ENCODE data around the gene IL17C.

IL17C gene

DNA sequence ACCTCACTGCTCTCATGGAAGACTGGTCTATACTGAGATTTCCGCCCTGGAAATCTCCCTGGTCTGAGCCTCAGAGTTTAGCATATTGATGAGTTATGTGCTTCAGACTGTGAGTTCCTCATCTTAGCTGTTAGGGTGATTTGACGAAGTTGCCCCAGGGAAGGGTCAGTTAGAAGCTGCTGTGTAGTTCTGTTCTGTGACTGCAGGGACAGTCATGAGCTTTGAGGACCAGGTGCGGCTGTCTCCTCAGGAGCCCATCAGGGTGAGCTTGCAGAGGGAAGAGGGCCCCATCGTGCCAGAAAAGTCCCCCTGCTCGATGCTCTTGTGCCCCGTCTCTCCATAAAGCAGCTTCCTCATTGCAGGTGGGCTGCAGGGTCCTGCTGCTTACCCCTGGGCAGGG lies 28.3 kb upstream of the IL17C start:
- DNase-seq, result no peak

DNA sequence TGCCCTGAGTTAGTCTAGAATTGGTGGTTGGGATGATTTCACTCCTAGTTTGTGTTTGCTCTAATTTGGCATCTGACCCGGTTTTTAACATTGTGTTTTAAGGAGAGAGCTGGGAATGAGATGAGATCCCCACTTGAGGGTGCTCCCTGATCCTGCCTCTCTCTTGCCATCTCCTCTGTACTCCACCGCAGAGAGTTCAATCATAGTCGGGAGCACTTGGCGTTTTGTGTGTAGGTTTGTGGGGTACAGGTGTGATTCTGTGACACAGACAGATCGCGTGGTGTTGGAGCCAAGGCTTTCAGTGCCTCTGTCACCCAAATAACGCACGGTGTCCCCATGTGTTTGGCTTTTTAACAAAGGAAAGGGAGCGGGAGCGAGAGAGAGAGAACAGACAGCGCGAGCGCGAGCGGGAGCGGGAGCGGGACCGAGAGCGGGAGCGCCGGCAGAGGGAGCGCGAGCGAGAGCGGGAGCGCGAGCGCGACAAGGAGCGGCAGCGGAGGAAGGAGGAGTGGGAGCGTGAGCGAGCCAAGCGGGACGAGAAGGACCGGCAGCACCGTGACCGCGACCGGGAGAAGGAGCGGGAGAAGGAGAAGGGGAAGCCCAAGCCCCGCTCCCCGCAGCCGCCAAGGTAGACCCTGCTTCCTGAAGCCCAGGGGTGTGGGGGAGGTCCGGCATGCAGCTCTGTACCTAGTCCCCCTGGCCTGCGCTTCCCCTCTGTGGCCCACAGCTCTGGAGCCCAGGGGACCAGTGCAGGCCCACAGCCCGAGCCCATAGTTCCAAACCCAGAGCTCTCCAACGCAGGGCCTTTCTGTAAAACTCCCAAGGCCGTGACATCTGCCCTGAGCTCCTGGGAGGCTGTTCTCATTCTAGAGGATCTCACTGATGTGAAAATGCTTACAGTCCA lies 27.2 kb upstream of the IL17C start:
- no peak for DNase-seq

DNA sequence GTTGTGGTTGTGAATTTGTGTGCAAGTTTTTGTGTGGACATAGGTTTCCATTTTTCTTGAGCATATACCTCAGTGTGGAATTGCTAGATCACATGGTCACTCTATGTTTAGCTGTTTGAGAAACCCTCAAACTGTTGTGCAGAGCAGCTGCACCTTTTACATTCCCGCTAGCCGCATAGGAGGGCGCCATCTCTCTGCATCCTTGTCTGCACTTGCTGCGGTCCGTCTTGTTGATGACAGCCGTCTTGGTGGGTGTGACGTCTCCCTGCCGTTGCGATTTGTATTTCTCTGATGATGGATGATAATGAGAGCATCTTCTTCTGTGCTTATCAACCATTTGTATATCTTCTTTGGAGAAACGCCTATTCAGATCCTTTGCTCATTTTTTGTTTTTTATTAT lies 25.1 kb upstream of the IL17C start:
- no peak for DNase-seq

DNA sequence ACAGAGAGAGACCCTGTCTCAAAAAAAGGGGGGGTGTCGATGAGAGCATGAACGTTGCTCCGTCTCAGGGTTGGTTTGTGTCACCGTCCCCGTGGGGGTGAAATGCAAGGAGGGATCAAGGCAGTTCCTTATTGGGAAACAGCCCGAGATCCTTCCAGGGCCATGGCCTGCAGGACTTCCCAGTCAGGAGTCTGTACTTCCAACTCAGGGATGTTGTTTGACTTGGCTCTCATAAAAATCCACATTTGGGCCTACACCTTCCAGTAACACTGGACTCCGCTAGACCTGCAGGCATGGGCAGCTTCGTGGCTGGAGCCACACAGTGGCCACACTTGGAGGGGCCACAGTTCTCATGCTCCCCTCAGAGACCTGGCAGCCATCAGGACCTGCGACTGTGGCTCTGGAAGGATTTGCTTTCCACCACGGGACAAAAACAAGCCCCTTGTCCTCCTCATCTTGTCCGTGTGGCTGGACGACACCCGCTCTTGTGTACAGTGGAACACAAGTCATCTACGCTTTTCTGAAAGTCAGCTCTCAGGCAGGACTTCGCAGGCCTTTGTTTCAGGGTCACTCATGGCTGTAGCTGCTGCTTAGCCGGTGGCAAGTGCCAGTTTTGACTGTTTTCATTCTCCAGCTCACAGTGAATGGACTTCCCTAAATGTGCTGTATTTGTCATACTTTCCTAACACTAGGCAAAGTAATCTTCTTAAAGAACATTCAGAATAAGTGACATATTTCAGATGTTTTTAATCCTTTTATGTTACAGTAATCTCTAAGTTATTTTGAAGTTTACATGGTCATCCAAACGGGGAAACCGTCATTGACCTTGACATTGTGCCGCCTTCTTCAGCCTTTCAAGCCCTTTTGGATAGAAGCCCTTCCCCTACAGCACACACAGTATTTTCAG lies 24.2 kb upstream of the IL17C start:
- no peak for DNase-seq

DNA sequence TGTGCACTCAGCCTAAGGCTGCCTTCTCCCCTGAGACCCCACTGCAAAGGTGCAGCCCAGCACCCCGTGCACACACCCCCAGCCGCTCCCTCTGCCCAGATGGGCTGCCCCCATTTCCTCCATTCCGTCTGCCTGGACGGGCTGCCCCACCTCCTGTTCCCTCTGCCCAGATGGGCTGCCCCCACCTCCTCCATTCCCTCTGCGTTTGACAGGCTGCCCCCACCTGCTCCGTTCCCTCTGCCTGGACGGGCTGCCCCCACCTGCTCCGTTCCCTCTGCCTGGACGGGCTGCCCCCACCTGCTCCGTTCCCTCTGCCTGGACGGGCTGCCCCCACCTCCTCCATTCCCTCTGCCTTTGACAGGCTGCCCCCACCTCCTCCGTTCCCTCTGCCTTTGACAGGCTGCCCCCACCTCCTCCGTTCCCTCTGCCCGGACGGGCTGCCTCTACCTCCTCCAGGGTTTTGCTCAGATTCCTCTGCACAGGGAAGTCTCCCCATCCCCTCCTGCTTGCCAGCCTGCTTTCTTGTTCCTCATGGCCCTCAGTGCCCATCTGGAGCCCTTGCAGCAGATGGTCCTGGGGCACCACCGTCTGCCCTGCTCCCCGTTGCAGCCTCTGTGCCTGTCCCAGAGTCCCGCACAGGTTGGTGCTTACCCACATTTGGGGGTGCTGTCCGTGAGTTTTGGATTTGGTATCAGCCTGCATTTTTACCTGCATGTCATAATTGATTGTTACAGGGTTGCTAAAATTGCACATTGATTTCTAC lies 23.4 kb upstream of the IL17C start:
- DNase-seq, result no peak

DNA sequence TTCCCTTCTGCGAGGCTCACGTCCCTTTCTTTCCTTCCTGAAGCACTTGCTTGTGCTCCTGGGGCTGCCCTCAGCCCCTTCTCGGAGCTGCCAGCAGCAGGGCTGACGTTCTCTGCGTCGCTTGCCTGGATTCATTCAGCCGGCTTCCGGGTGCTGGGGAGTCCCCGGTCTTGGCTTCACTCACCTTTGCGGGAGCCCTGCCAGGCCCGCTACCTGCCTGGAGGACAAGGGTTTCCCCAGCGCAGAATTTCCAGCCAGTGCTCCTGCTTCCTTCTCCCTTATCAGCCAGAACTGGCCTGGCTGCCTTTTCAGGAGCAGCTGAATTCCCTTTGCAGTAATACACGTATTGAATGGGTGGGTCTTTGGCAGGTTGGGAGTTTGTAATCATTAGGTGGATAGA lies 22.1 kb upstream of the IL17C start:
- no peak for DNase-seq

DNA sequence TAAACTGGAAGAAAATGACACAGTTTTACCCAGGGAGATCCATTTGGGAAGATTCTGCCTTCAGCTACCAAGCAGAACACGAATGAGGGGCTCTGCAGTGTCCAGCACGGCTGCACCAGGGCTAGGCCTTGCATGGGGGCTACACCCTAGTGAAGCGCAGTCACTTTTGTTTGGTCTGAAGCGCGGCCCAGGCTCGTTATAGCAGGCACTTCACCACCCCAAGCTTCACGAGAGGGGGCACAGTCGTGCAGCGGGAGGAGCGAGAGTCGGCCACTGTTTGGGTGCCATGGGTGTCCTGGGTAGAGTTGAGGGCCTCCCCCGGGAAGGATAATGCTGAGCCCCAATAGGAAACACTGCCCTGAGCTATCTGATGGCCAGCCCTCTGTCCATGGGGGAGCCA lies 21.6 kb upstream of the IL17C start:
- DNase-seq, result no peak

DNA sequence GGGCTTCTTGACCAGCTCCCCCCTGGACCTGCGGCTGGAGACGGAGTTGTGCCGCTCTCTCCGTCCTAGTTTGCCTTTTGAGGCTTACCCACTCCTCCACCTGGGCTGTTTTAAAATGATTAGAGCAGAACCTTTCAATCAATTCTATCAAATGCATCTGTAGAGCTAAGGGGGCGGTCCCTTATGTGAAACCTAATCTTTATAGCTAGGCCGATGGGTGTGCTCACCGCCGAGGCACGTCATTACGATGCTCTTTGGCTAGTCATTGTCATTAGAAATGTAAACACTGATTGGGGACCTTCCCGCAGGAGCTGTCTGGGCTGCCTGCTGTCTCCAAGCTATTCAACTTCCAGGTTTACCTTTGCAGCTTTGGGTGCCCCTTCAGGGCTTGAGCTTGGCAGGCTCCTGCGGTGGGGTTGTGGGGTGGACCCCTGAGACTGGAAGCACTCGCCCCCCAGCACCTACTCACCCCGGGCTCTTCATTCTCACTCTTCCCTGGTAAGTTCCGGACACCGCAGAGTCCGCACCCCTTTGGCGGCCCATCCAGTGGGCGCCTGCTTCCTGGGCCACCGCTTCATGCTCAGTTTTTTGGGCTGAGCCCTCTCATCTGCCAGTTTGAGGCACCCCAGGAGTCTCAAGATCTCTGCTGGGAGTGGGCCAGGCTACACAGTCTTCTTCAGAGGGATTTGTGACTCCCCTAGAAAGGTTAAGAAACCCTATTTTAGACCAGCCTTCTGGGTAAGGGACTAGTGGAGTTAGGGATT lies 20.9 kb upstream of the IL17C start:
- no peak for DNase-seq

DNA sequence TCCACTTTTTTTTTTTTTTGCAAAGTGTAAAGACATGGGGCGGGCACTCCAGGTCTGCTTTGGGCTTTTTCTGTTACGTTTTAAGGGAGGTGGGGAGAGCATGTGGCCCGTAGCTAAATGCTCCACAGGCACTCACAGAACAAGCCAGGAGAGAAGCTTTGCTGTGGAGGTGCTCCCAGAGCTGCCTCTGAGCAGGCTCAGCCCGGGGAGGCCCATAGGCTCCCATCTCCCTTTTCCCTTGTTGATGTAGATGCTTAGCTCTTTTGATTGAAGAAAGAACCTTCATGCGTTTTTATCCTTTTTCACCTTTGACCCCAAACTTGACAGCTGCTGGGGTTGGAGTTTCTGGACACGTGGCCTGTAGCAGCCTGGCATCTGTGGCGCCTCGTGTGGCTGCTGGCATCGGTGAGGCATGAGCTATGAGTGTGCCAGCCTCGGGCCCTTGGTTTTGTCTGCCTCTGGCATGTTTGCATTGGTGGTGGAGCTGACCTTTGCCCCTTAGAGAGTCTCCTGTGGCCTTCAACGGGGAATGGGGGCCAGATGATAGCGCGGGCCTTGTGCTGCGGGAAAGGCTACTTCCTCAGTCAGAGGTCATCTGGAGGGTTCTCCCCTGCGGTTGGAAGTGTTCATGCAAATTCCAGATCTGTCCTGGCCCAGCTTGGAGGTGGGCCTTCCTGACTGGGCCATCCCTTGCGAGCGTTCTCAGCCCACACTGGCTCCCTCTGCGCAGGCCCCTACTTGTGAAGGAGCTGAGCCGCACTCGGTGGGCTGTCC lies 20.0 kb upstream of the IL17C start:
- DNase-seq, result no peak

DNA sequence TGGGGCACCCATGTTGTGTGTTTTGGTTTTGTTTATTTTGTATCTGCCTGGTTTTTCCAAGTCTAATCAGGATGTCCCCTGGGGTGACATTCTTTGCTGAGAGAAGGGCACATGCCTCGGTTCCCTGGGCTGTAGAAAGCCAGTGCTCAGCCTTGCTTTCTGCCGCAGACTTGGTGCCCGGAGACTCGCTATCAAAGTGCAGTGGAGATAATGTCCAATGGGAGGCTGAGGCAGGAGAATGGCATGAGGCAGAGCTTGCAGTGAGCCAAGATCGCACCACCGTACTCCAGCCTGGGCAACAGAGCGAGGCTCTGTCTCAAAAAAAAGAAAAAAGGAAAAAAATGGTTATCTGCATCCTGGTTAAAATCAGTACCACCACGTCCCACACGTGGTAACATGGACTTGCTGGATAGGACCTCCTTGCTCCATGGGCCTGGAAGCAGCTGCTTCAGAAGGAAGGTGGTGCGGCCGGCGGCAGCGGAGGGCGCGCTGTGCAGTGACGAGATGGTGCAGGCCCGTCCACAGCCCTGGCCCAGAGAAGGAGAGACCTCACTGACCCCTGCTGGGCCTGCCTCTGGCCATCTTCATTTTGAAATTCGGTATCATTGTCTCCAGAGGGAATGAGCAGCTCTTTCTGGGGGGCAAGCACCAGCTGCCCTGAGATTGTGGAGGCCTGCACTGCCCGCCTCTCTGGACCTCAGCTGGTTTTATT lies 19.3 kb upstream of the IL17C start:
- DNase-seq, result no peak

DNA sequence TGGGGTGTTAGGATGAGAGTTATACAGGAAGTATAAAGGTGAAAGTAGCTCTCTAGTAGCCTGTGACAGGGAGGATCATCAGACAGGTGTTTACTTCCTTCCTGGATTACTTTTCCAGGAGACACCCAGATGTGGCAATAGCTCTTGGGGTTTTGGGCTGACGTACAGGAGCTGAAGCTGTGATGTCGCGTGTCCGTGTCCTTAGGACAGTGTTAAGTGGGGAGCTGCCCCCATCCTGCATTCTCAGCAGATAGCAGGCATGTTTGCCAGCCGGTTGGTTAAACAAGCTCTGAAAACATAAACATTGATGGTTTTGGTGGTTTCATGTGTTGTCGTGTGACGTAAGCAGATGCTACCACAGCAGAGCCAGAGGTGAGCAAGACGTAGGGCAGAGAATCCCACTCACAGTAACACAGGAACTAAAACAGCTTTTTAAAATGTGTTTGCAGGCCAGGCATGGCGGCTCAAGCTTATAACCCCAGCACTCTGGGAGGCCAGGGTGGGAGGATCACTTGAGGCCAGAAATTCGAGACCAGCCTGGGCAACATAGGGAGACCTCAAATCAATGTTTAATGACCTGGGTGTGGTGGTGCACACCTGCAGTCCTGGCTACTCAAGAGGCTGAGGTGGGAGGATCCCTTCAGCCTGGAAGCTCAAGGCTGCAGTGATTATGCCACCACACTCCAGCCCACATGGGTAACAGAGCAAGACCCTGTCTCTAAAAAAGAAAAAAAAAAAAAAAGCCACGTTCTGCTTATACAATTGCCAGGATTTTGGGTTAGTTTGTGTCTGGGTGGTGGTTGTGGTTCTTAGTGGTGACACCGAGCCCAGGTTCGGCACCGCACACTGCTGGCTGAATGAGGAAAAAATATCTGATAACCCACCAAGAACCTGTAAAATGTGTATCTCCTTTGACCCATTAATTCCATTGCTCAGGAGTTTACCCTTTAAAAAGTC lies 18.2 kb upstream of the IL17C start:
- DNase-seq, result no peak

DNA sequence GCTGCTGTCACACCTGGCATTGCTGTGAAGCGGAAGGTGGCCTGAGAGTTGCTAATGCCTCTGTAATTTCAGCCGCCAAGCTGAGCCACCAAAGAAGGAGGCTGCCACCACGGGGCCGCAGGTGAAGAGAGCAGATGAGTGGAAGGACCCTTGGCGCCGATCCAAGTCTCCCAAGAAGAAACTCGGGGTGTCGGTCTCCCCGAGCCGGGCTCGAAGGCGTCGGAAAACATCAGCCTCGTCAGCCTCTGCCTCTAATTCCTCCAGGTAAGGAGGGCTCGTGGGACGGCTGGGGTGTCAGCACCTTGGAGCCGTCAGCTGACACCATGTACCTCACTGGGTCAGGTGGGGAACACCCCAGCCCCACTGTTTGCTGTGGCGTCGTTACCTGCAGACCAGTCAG lies 16.2 kb upstream of the IL17C start:
- no peak for DNase-seq

DNA sequence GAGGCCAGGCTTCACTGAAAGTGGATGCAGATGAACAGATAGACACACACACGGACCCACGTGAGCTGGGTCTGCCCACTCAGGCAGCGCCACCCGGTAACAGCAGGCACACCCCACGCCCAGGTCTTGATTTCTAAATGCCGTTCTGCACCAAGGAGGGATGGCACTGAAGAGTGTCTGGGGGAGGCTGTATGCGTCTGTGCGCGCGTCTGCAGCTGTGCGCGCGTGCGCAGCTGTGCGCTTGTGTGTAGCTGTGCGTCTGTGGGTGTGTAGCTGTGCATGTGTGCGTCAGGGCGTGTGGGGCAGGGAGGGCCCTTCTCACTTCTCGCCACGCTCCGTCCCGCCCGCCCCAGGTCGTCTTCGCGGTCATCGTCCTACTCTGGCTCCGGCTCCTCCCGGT lies 15.5 kb upstream of the IL17C start:
- DNase-seq, result no peak

DNA sequence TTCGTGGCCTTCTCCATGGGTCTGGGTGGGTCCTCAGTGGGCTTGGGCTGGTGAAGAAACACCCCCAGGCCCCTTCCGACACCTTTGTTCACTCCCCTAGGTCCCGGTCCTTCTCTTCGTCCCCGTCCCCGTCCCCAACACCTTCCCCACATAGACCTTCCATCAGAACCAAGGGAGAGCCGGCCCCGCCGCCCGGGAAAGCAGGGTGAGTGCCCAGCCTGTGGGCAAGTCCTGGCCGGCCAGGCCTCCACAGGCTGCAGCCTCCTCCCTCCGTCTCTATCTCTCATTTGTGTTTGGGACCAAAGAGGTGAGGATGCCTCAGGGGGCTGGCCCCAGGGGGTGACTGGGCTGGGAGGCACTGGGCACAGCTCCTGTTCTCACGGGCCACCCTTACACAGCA lies 14.5 kb upstream of the IL17C start:
- no peak for DNase-seq

DNA sequence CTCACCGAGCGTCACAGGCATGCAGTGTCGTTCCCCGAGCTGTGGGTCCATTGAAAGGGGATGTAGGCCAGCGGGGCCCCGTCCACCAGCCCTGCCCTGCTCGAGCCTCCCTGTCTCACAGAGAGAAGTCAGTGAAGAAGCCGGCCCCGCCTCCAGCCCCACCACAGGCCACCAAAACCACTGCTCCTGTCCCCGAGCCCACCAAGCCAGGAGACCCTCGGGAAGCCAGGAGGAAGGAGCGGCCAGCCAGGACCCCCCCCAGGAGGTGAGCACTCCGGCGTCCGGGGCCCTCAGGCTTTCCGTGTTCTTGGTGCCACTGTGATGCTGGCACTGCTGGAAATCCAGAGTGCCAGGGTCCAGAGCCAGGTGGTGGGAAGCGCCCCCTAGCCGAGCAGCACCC lies 13.9 kb upstream of the IL17C start:
- DNase-seq, result no peak

DNA sequence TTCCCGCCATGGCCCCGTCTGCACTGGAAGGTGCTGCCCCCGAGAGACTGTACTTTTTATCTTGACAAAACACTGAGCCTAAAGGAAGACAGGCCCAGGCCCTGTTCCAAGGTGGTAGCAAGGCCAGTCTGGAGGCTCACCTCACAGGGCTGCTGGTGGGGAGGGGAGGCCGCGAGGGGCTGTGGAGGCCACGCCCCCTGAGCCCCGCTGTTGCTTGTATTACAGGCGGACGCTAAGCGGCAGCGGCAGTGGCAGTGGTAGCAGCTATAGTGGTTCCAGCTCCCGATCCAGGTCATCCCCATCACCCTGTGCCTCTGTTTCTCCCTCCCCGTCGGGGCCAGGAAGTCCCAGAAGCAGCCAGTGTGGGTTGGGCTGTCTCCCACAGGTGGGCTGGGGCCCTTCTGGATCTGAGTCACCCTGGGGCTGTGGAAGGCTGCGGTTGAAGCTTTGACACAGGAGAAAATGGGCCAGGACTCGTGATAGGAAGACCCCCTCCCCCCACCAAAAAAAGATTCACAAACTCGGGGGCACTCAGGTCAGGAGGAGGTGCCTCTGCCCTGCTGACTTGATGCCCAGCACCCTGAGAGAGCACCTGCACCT lies 13.3 kb upstream of the IL17C start:
- DNase-seq, result no peak

DNA sequence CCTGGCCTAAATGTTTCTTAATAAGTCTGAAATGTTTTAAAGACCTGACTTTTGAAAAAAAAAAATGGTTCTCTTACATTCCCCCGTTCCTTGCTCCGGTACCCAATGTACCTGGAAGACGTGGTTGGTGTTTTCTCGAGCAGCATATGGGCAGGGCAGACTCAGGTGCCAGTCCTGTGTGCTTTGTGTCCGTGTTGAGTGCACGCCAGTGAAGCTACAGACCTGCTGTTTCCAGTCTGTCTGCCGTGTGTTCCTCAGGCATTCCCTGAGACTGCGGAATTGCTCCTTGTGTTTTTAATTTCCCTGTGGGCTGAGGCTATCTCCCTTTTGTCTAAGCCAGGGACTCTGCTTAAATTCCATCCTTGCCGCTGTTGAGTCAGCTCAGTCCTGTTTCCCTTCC lies 11.7 kb upstream of the IL17C start:
- no peak for DNase-seq

DNA sequence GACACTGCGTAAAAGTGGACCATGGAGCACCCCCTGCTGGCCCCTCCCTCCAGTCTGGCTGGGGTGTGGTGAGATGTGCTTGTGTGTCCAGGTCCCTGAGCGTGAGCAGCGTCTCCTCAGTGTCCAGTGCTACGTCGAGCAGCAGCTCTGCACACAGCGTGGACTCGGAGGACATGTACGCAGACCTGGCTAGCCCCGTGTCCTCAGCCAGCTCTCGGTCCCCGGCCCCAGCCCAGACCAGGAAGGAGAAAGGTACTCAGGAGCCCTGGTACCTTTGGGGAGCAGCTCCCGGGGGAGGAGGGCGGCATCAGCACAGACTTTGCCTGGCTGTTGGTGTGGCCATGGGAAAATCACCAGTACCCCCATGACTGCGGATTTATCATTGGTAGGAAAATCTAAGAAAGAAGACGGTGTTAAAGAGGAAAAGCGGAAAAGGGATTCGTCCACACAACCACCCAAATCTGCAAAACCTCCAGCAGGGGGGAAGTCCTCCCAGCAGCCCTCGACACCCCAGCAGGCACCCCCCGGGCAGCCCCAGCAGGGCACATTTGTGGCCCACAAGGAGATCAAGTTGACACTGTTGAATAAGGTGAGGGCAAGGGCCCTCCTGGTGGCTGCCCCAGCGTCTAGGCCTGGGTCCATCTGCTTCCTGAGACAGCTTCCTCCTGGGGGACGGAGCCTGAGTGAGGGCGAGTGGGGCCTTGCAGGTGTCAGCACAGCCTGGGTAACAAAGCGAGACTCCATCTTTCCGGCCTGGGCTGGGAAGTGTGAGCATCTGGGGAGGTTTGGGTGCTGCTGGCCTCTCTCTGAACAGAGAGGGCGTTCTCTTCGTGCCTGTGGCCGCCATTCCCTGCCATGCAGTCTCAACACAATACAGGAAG lies 10.6 kb upstream of the IL17C start:
- no peak for DNase-seq
